ENCODE results near the gene PRKCE. TPM values are rescaled to one million over a fixed set of nuclear protein-coding genes. Genes with fewer than 3 reads are reported as not detected.

The PRKCE gene
- total and polyA plus RNA-seq, 7 experiments from 2014 or later, result 1.4 to 37.9 (median 19.5) TPM

- H3K36me3 Mint-ChIP-seq, result peaks cover 0 to 8% (median 4%) of the 10 kb centered on the region in 5 donors
- no peak overlapping the region for H3K27ac Mint-ChIP-seq
- no peak overlapping the region for H3K4me3 Mint-ChIP-seq
Observed at GRCh38 chr2:46118656-46119371, 467.3 kb downstream of the PRKCE start.

GRCh38 chr2:46119453-46119852 is 468.0 kb downstream of the PRKCE start:
- DNase-seq (no peak), ATAC-seq (no peak)
- H3K27ac Mint-ChIP-seq, result no peak overlapping the region
- H3K36me3 Mint-ChIP-seq, result peaks cover 0 to 9% (median 4%) of the 10 kb centered on the region in 5 donors
- peaks cover 0 to 2% (median 0%) of the 10 kb centered on the region in 11 donors for H3K9me3 Mint-ChIP-seq
- H3K27me3 ChIP-seq (ENCODE audit: control insufficient read depth in 2 of 2, insufficient read depth in 2 of 2, low read length in 2 of 2), result no peaks in the 10 kb centered on the region
- peaks cover 5 to 25% (median 11%) of the 10 kb centered on the region in 7 donors for H3K4me1 Mint-ChIP-seq
- ChIA-PET CTCF (no interaction called here), POLR2A (no interaction called here)
- H3K27me3 Mint-ChIP-seq, result peaks cover 0 to 4% (median 0%) of the 10 kb centered on the region in 5 donors
- no peak overlapping the region for H3K4me3 Mint-ChIP-seq
- H3K4me3 ChIP-seq (ENCODE audit: low read length), result no peak overlapping the region
- no peaks in the 10 kb centered on the region for H3K9me3 ChIP-seq (ENCODE audit: control insufficient read depth in 2 of 3, low read length in 3 of 3)
- H3K36me3 ChIP-seq (ENCODE audit: control insufficient read depth in 2 of 3, insufficient read depth in 3 of 3, low read length in 3 of 3), result no peaks in the 10 kb centered on the region
- no peak overlapping the region for H3K27ac ChIP-seq (ENCODE audit: low read depth, low read length)
- no peaks in the 10 kb centered on the region for H3K4me1 ChIP-seq (ENCODE audit: control insufficient read depth in 2 of 2, insufficient read depth in 2 of 2, low read length in 2 of 2)
- intact Hi-C loops (cut with micrococcal nuclease), result no loop called here

More at GRCh38 chr2:46118656-46119371, 467.3 kb downstream of the PRKCE start:
- Histone ChIP-seq H3K4me1 (ENCODE audit: control insufficient read depth in 2 of 2, insufficient read depth in 2 of 2, low read length in 2 of 2) (no peaks in the 10 kb centered on the region), H3K9me3 (ENCODE audit: control insufficient read depth in 2 of 3, low read length in 3 of 3) (no peaks in the 10 kb centered on the region), H3K36me3 (ENCODE audit: control insufficient read depth in 2 of 3, insufficient read depth in 3 of 3, low read length in 3 of 3) (no peaks in the 10 kb centered on the region), H3K27ac (ENCODE audit: low read depth, low read length) (no peak overlapping the region), H3K4me3 (ENCODE audit: low read length) (no peak overlapping the region), H3K27me3 (ENCODE audit: control insufficient read depth in 2 of 2, insufficient read depth in 2 of 2, low read length in 2 of 2) (no peaks in the 10 kb centered on the region)
- ChIA-PET CTCF (no interaction called here), POLR2A (no interaction called here)
- DNase-seq, result no peak
- Mint-ChIP-seq H3K27me3 (peaks cover 0 to 4% (median 0%) of the 10 kb centered on the region in 5 donors), H3K9me3 (peaks cover 0 to 2% (median 0%) of the 10 kb centered on the region in 11 donors), H3K4me1 (peaks cover 5 to 25% (median 11%) of the 10 kb centered on the region in 7 donors)
- no peak for ATAC-seq
- intact Hi-C loops (cut with micrococcal nuclease), result no loop called here

GRCh38 chr2:46120792-46121555 is 469.5 kb downstream of the PRKCE start:
- H3K9me3 Mint-ChIP-seq, result peaks cover 0 to 2% (median 0%) of the 10 kb centered on the region in 11 donors
- Histone ChIP-seq H3K4me1 (ENCODE audit: control insufficient read depth in 2 of 2, insufficient read depth in 2 of 2, low read length in 2 of 2) (no peaks in the 10 kb centered on the region), H3K9me3 (ENCODE audit: control insufficient read depth in 2 of 3, low read length in 3 of 3) (no peaks in the 10 kb centered on the region), H3K27ac (ENCODE audit: low read depth, low read length) (no peak overlapping the region), H3K4me3 (ENCODE audit: low read length) (no peak overlapping the region), H3K36me3 (ENCODE audit: control insufficient read depth in 2 of 3, insufficient read depth in 3 of 3, low read length in 3 of 3) (no peaks in the 10 kb centered on the region), H3K27me3 (ENCODE audit: control insufficient read depth in 2 of 2, insufficient read depth in 2 of 2, low read length in 2 of 2) (no peaks in the 10 kb centered on the region)
- no peak for ATAC-seq
- H3K27ac Mint-ChIP-seq, result no peak overlapping the region
- DNase-seq, result no peak
- peaks cover 5 to 25% (median 11%) of the 10 kb centered on the region in 7 donors for H3K4me1 Mint-ChIP-seq
- H3K36me3 Mint-ChIP-seq, result peaks cover 0 to 12% (median 4%) of the 10 kb centered on the region in 5 donors
- H3K4me3 Mint-ChIP-seq, result no peak overlapping the region
- POLR2A ChIA-PET, result no interaction called here
- CTCF ChIA-PET, result no interaction called here
- peaks cover 0 to 4% (median 0%) of the 10 kb centered on the region in 5 donors for H3K27me3 Mint-ChIP-seq
- intact Hi-C loops (cut with micrococcal nuclease), result no loop called here

GRCh38 chr2:46122318-46122976 is 471.0 kb downstream of the PRKCE start:
- peaks cover 0 to 2% (median 0%) of the 10 kb centered on the region in 5 donors for H3K27me3 Mint-ChIP-seq
- Histone ChIP-seq H3K27me3 (ENCODE audit: control insufficient read depth in 2 of 2, insufficient read depth in 2 of 2, low read length in 2 of 2) (no peaks in the 10 kb centered on the region), H3K4me1 (ENCODE audit: control insufficient read depth in 2 of 2, insufficient read depth in 2 of 2, low read length in 2 of 2) (no peaks in the 10 kb centered on the region), H3K27ac (ENCODE audit: low read depth, low read length) (no peak overlapping the region), H3K4me3 (ENCODE audit: low read length) (no peak overlapping the region), H3K9me3 (ENCODE audit: control insufficient read depth in 2 of 3, low read length in 3 of 3) (no peaks in the 10 kb centered on the region), H3K36me3 (ENCODE audit: control insufficient read depth in 2 of 3, insufficient read depth in 3 of 3, low read length in 3 of 3) (no peaks in the 10 kb centered on the region)
- H3K36me3 Mint-ChIP-seq, result peaks cover 0 to 9% (median 0%) of the 10 kb centered on the region in 5 donors
- POLR2A ChIA-PET, result no interaction called here
- peaks cover 0 to 2% (median 0%) of the 10 kb centered on the region in 11 donors for H3K9me3 Mint-ChIP-seq
- DNase-seq (no peak), ATAC-seq (no peak)
- peak overlapping the region in 1 of 9 donors; percentile 40 for H3K27ac Mint-ChIP-seq
- intact Hi-C loops (cut with micrococcal nuclease), result no loop called here
- peaks cover 0 to 25% (median 11%) of the 10 kb centered on the region in 7 donors for H3K4me1 Mint-ChIP-seq
- CTCF ChIA-PET, result no interaction called here
- no peak overlapping the region for H3K4me3 Mint-ChIP-seq

- Mint-ChIP-seq H3K9me3 (peaks cover 0 to 1% (median 0%) of the 10 kb centered on the region in 11 donors), H3K27ac (peak overlapping the region in 1 of 9 donors; percentile 26)
- CTCF ChIA-PET, result no interaction called here
Observed at GRCh38 chr2:46123013-46123412, 471.5 kb downstream of the PRKCE start.

GRCh38 chr2:46125798-46126197 is 474.3 kb downstream of the PRKCE start:
- H3K27me3 Mint-ChIP-seq, result no peaks in the 10 kb centered on the region
- H3K4me1 ChIP-seq (ENCODE audit: control insufficient read depth in 2 of 2, insufficient read depth in 2 of 2, low read length in 2 of 2), result no peaks in the 10 kb centered on the region

More at GRCh38 chr2:46123013-46123412, 471.5 kb downstream of the PRKCE start:
- Mint-ChIP-seq H3K36me3 (peaks cover 0 to 9% (median 0%) of the 10 kb centered on the region in 5 donors), H3K4me1 (peaks cover 0 to 25% (median 11%) of the 10 kb centered on the region in 7 donors), H3K4me3 (no peak overlapping the region), H3K27me3 (peaks cover 0 to under 1% (median 0%) of the 10 kb centered on the region in 5 donors)
- DNase-seq (no peak), ATAC-seq (no peak)
- H3K27ac ChIP-seq (ENCODE audit: low read depth, low read length), result no peak overlapping the region
- no peaks in the 10 kb centered on the region for H3K27me3 ChIP-seq (ENCODE audit: control insufficient read depth in 2 of 2, insufficient read depth in 2 of 2, low read length in 2 of 2)
- H3K9me3 ChIP-seq (ENCODE audit: control insufficient read depth in 2 of 3, low read length in 3 of 3), result no peaks in the 10 kb centered on the region
- no peaks in the 10 kb centered on the region for H3K4me1 ChIP-seq (ENCODE audit: control insufficient read depth in 2 of 2, insufficient read depth in 2 of 2, low read length in 2 of 2)
- H3K4me3 ChIP-seq (ENCODE audit: low read length), result no peak overlapping the region
- POLR2A ChIA-PET, result no interaction called here
- H3K36me3 ChIP-seq (ENCODE audit: control insufficient read depth in 2 of 3, insufficient read depth in 3 of 3, low read length in 3 of 3), result no peaks in the 10 kb centered on the region
- intact Hi-C loops (cut with micrococcal nuclease), result no loop called here

More at GRCh38 chr2:46125798-46126197, 474.3 kb downstream of the PRKCE start:
- no peak overlapping the region for H3K27ac ChIP-seq (ENCODE audit: low read depth, low read length)
- H3K9me3 Mint-ChIP-seq, result no peaks in the 10 kb centered on the region
- no peaks in the 10 kb centered on the region for H3K36me3 ChIP-seq (ENCODE audit: control insufficient read depth in 2 of 3, insufficient read depth in 3 of 3, low read length in 3 of 3)
- peaks cover 0 to 12% (median 0%) of the 10 kb centered on the region in 5 donors for H3K36me3 Mint-ChIP-seq
- H3K4me3 ChIP-seq (ENCODE audit: low read length), result no peak overlapping the region
- H3K27me3 ChIP-seq (ENCODE audit: control insufficient read depth in 2 of 2, insufficient read depth in 2 of 2, low read length in 2 of 2), result no peaks in the 10 kb centered on the region
- no peak overlapping the region for H3K4me3 Mint-ChIP-seq
- no peak for ATAC-seq
- intact Hi-C loops (cut with micrococcal nuclease), result no loop called here
- ChIA-PET POLR2A (no interaction called here), CTCF (no interaction called here)
- no peaks in the 10 kb centered on the region for H3K9me3 ChIP-seq (ENCODE audit: control insufficient read depth in 2 of 3, low read length in 3 of 3)
- peaks cover 0 to 10% (median 5%) of the 10 kb centered on the region in 7 donors for H3K4me1 Mint-ChIP-seq
- no peak overlapping the region for H3K27ac Mint-ChIP-seq
- DNase-seq, result no peak
